A549 (cell line): ENCODE measurements around the gene BDH1. TPM values are rescaled to one million over a fixed set of nuclear protein-coding genes. Genes with fewer than 3 reads are reported as not detected.

Experiments used
- ATAC-seq, 2 experiments: fragments of 200-7000 bp in 1 of 2; fragments of >200 bp in 1 of 2; cut with Nextera tagmentation in 1 of 2; cut with Tn5 transposase in 1 of 2; 3 replicates each; pipeline versions ENCODE4 v1.8.0 to v1.9.1; 2018 to 2020; ENCODE audit warnings: mild to moderate bottlenecking in 1 of 2, moderate library complexity in 1 of 2
- CTCF ChIA-PET: fragments of 300-600 bp; sonication (Branson Sonifier 250); formaldehyde crosslinking; extraction: SDS; loops from one replicate; lab custom pipeline; 2021; ENCODE audit warnings: antibody characterized with exemption, inconsistent platforms; lab: Yijun Ruan, JAX
- POLR2A ChIA-PET: fragments of 350-600 bp; formaldehyde crosslinking; extraction: SDS; loops from one replicate; lab custom pipeline; 2021; ENCODE audit warnings: antibody characterized with exemption, inconsistent platforms; lab: Yijun Ruan, JAX
- DNase-seq, 2 experiments: peaks; one replicate each; pipeline versions ENCODE4 v3.0.0 to v3.0.0-alpha.2; 2011 to 2016; ENCODE audit warnings: low read depth in 1 of 2, low spot score in 1 of 2
- FAIRE-seq: peaks from 2 replicates; lab custom pipeline; 2011; peaks lifted over from hg19 to GRCh38; lab: Jason Lieb, UNC
- H3K27ac ChIP-seq, 2 experiments: fragments of >200 bp; sonication (Bioruptor Twin); formaldehyde crosslinking; 3 replicates each; pipeline ENCODE4 v1.5.1; 2016 to 2017
- H3K4me1 ChIP-seq: fragments of >200 bp; sonication (Bioruptor Twin); formaldehyde crosslinking; 3 replicates; pipeline ENCODE4 v1.6.1; 2016
- H3K4me2 ChIP-seq: fragments of >200 bp; sonication (Bioruptor Twin); formaldehyde crosslinking; 3 replicates; pipeline ENCODE4 v1.6.1; 2016
- H3K4me3 ChIP-seq: fragments of >200 bp; sonication (Bioruptor Twin); formaldehyde crosslinking; 3 replicates; pipeline ENCODE4 v1.5.1; 2016
- H3K9me3 ChIP-seq: fragments of >200 bp; sonication (Bioruptor Twin); formaldehyde crosslinking; 3 replicates; pipeline ENCODE4 v1.6.1; 2016
- ATOH8 ChIP-seq: fragments of 250-450 bp; sonication (Bioruptor Pico); IDR thresholded peaks from 2 replicates; pipeline ENCODE4 v1.5.0; 2020; ENCODE audit warnings: low read depth, mild to moderate bottlenecking, moderate library complexity
- CBX2 ChIP-seq: fragments of 200-600 bp; sonication (generic); IDR thresholded peaks from 2 replicates; pipeline ENCODE4 v1.6.1; 2016; ENCODE audit warnings: low read depth, mild to moderate bottlenecking, borderline replicate concordance
- CEBPB ChIP-seq, 2 experiments: fragments of >200 bp in 1 of 2; sonication (Bioruptor Twin) in 1 of 2; formaldehyde crosslinking in 1 of 2; IDR thresholded peaks; 2 replicates each; pipeline ENCODE4 v1.6.1; 2012 to 2016
- CHD2 ChIP-seq: fragments of 150-350 bp; IDR thresholded peaks from 2 replicates; pipeline ENCODE4 v1.6.1; 2014; ENCODE audit warnings: low read length; ENCODE audit not compliant: partially characterized antibody
- CHD4 ChIP-seq: fragments of 200-600 bp; sonication (generic); IDR thresholded peaks from 2 replicates; pipeline ENCODE4 v1.6.1; 2016; ENCODE audit warnings: antibody characterized with exemption, mild to moderate bottlenecking, borderline replicate concordance
- CTCF ChIP-seq: fragments of >200 bp; sonication (Bioruptor Twin); formaldehyde crosslinking; IDR thresholded peaks from 3 replicates; pipeline ENCODE4 v1.5.1; 2016
- EHMT2 ChIP-seq: fragments of 200-600 bp; sonication (generic); IDR thresholded peaks from 2 replicates; pipeline ENCODE4 v1.6.1; 2016; ENCODE audit warnings: antibody characterized with exemption, low read depth, mild to moderate bottlenecking, moderate library complexity
- ELK1 ChIP-seq: fragments of 150-350 bp; IDR thresholded peaks from 2 replicates; pipeline ENCODE4 v1.6.1; 2014; ENCODE audit warnings: low read depth, mild to moderate bottlenecking, low read length
- FOSB ChIP-seq: fragments of 250-450 bp; sonication (Bioruptor Pico); IDR thresholded peaks from 2 replicates; pipeline ENCODE4 v1.5.0; 2020; ENCODE audit warnings: mild to moderate bottlenecking, moderate library complexity
- FOXS1 ChIP-seq: fragments of 250-450 bp; sonication (Bioruptor Pico); IDR thresholded peaks from 2 replicates; pipeline ENCODE4 v1.5.0; 2020; ENCODE audit warnings: mild to moderate bottlenecking, moderate library complexity
- HDAC2 ChIP-seq: fragments of 200-600 bp; sonication (generic); IDR thresholded peaks from 2 replicates; pipeline ENCODE4 v1.6.1; 2016
- HEYL ChIP-seq: fragments of 250-450 bp; sonication (Bioruptor Pico); IDR thresholded peaks from 2 replicates; pipeline ENCODE4 v1.8.0; 2021; ENCODE audit warnings: mild to moderate bottlenecking, moderate library complexity
- HMGXB4 ChIP-seq: fragments of 250-450 bp; sonication (Bioruptor Pico); IDR thresholded peaks from 2 replicates; pipeline ENCODE4 v1.5.0; 2021; ENCODE audit warnings: mild to moderate bottlenecking, moderate library complexity, borderline replicate concordance
- HOXA7 ChIP-seq: fragments of 250-450 bp; sonication (Bioruptor Pico); IDR thresholded peaks from 2 replicates; pipeline ENCODE4 v1.5.0; 2020; ENCODE audit warnings: mild to moderate bottlenecking, moderate library complexity
- JUN ChIP-seq, 2 experiments: fragments of >200 bp; sonication (Bioruptor Twin); formaldehyde crosslinking; IDR thresholded peaks; 2 replicates in 1 of 2; 3 replicates in 1 of 2; pipeline ENCODE4 v1.6.1; 2016 to 2017
- KDM5A ChIP-seq: fragments of 200-600 bp; sonication (generic); IDR thresholded peaks from 2 replicates; pipeline ENCODE4 v1.6.1; 2016; ENCODE audit warnings: antibody characterized with exemption, mild to moderate bottlenecking
- PBX3 ChIP-seq: IDR thresholded peaks from 2 replicates; pipeline ENCODE4 v1.6.1; 2012
- POLR2A ChIP-seq: IDR thresholded peaks from 2 replicates; pipeline ENCODE4 v1.6.1; 2012; ENCODE audit warnings: mild to moderate bottlenecking, low read length
- RAD21 ChIP-seq, 2 experiments: fragments of >200 bp in 1 of 2; sonication (Bioruptor Twin) in 1 of 2; formaldehyde crosslinking in 1 of 2; IDR thresholded peaks in 1 of 2; conservative IDR thresholded peaks in 1 of 2; 2 replicates in 1 of 2; 3 replicates in 1 of 2; pipeline ENCODE4 v1.6.1; 2012 to 2018; ENCODE audit warnings: inconsistent platforms in 1 of 2
- RARB ChIP-seq: fragments of 250-450 bp; sonication (Bioruptor Pico); IDR thresholded peaks from 2 replicates; pipeline ENCODE4 v1.8.0; 2021; ENCODE audit warnings: mild to moderate bottlenecking, moderate library complexity
- SREBF2 ChIP-seq: fragments of 450-650 bp; IDR thresholded peaks from 2 replicates; pipeline ENCODE4 v1.6.1; 2014; ENCODE audit warnings: mild to moderate bottlenecking, moderate library complexity
- TFCP2L1 ChIP-seq: fragments of 250-450 bp; sonication (Bioruptor Pico); IDR thresholded peaks from 2 replicates; pipeline ENCODE4 v1.5.0; 2021; ENCODE audit warnings: mild to moderate bottlenecking
- TP53 ChIP-seq: fragments of 250-450 bp; sonication (Bioruptor Pico); IDR thresholded peaks from 2 replicates; pipeline ENCODE4 v1.5.0; 2021; ENCODE audit warnings: mild to moderate bottlenecking, moderate library complexity
- USF2 ChIP-seq: fragments of 450-650 bp; IDR thresholded peaks from 2 replicates; pipeline ENCODE4 v1.6.1; 2014; ENCODE audit warnings: antibody characterized with exemption
- ZC3H11A ChIP-seq: fragments of 450-650 bp; IDR thresholded peaks from 2 replicates; pipeline ENCODE4 v1.6.1; 2014; ENCODE audit warnings: antibody characterized with exemption, mild to moderate bottlenecking
- ZSCAN20 ChIP-seq: fragments of 250-450 bp; sonication (Bioruptor Pico); IDR thresholded peaks from 2 replicates; pipeline ENCODE4 v1.8.0; 2022; ENCODE audit warnings: mild to moderate bottlenecking, moderate library complexity
- WGBS: methylation state at CpG from one replicate; pipeline ENCODE4 v1.1.6; 2017; ENCODE audit errors: missing lambda C conversion rate; 5-methylcytosine and 5-hydroxymethylcytosine counted together
- polyA plus RNA-seq, 4 experiments: library from polyadenylated mRNA; depleted of rRNA in 3 of 4; stranded (reverse); fragments of >200 nt; fragmentation: RNase III in 1 of 4; extraction: RNeasy Plus Mini Kit Qiagen cat#74134 plus additional on column Dnase treatment in 1 of 4; gene quantifications; 2 replicates in 3 of 4; 3 replicates in 1 of 4; pipeline ENCODE4 v1.2.3, GENCODE V29; 2011 to 2017

Gene BDH1
- polyA plus RNA-seq, 2 of the 4 experiments (the other 2 are of a cell fraction): 3.1 to 4.6 TPM

- TF ChIP-seq FOXS1: no peak
- no peak for TF ChIP-seq USF2
- no peak for TF ChIP-seq CTCF
- no peak for TF ChIP-seq JUN (IDR thresholded peaks at IDR 0.05)
- TF ChIP-seq CEBPB (IDR thresholded peaks at IDR 0.05): no peak
- TF ChIP-seq RAD21 (conservative IDR thresholded peaks at IDR 0.05 in 1 of 2, IDR thresholded peaks at IDR 0.05 in 1 of 2): no peak
Observed at GRCh38 chr3:197593046-197593380, 37.2 kb upstream of the BDH1 start (continued).

GRCh38 chr3:197592361-197593045 is 36.7 kb upstream of the BDH1 start:
- Histone ChIP-seq H3K4me3 (no peak overlapping the region), H3K9me3 (no peaks in the 10 kb centered on the region), H3K4me1 (peaks cover 11% of the 10 kb centered on the region), H3K27ac (peak overlapping the region in 1 of 2 experiments; percentile 63; a peak in 3 of 6 replicates), H3K4me2 (no peak overlapping the region)
- ATAC-seq (no peak), DNase-seq (no peak), FAIRE-seq (no peak)
- ChIA-PET CTCF (interaction anchor here (1.1 kb wide), 1 partner anchor 9 kb away, joined by 3 read pairs; no protein-coding TSS in a partner anchor), POLR2A (no interaction called here)
- 87% methylated on average over 18 of the region's 18 CpGs for WGBS
- no peak for TF ChIP-seq CHD4
- TF ChIP-seq FOSB (CRISPR knock-in tag): no peak
- no peak for TF ChIP-seq HOXA7 (CRISPR knock-in tag)
- no peak for TF ChIP-seq ELK1
- no peak for TF ChIP-seq CBX2
- no peak for TF ChIP-seq HDAC2
- TF ChIP-seq HMGXB4: no peak
- no peak for TF ChIP-seq HEYL
- no peak for TF ChIP-seq FOXS1
- TF ChIP-seq EHMT2: no peak
- TF ChIP-seq TFCP2L1 (CRISPR knock-in tag): no peak
- no peak for TF ChIP-seq ZC3H11A
- TF ChIP-seq POLR2A: no peak
- no peak for TF ChIP-seq SREBF2

GRCh38 chr3:197591816-197592215 is 36.0 kb upstream of the BDH1 start:
- no peak for DNase-seq

More at GRCh38 chr3:197591816-197592215, 36.0 kb upstream of the BDH1 start:
- FAIRE-seq: no peak
- CTCF ChIA-PET: no interaction called here
- POLR2A ChIA-PET: no interaction called here
- no peak overlapping the region for H3K4me2 ChIP-seq
- no peaks in the 10 kb centered on the region for H3K9me3 ChIP-seq
- no peak overlapping the region for H3K27ac ChIP-seq
- TF ChIP-seq KDM5A (no peak), TP53 (CRISPR knock-in tag) (no peak), HOXA7 (CRISPR knock-in tag) (no peak), CHD2 (no peak), PBX3 (no peak), TFCP2L1 (CRISPR knock-in tag) (no peak), ZSCAN20 (CRISPR knock-in tag) (no peak), CTCF (no peak), RARB (CRISPR knock-in tag) (no peak), ATOH8 (CRISPR knock-in tag) (no peak), HDAC2 (no peak)
- 80% methylated on average over 6 of the region's 6 CpGs for WGBS
- H3K4me3 ChIP-seq: no peak overlapping the region
- ATAC-seq: no peak
- peaks cover 11% of the 10 kb centered on the region for H3K4me1 ChIP-seq
